HUES64 (cell line): ENCODE measurements around the gene MMP8. TPM values are rescaled to one million over a fixed set of nuclear protein-coding genes. Genes with fewer than 3 reads are reported as not detected.

Source experiments
- H3K27ac ChIP-seq: 2 replicates; pipeline ENCODE4 v1.7.0; 2013; ENCODE audit warnings: low read depth, low read length, inconsistent platforms
- H3K27me3 ChIP-seq: 2 replicates; pipeline ENCODE4 v1.6.1; 2013; ENCODE audit warnings: mild to moderate bottlenecking, low read length; ENCODE audit not compliant: insufficient read depth
- H3K36me3 ChIP-seq: 2 replicates; pipeline ENCODE4 v1.6.1; 2013; ENCODE audit warnings: mild to moderate bottlenecking, low read length; ENCODE audit not compliant: insufficient read depth
- H3K4me1 ChIP-seq: 2 replicates; pipeline ENCODE4 v1.6.1; 2013; ENCODE audit warnings: mild to moderate bottlenecking, low read length, moderate library complexity; ENCODE audit not compliant: insufficient read depth
- H3K4me3 ChIP-seq: 2 replicates; pipeline ENCODE4 v1.5.1; 2013; ENCODE audit warnings: mild to moderate bottlenecking, low read length, moderate library complexity
- H3K9ac ChIP-seq: 2 replicates; pipeline ENCODE4 v1.6.1; 2013; ENCODE audit warnings: mild to moderate bottlenecking, low read depth, low read length
- H3K9me3 ChIP-seq: 2 replicates; pipeline ENCODE4 v1.6.1; 2013; ENCODE audit warnings: low read depth, low read length; ENCODE audit not compliant: insufficient read depth
- WGBS: fragments of 150-250, 120-280 bp; methylation state at CpG from one replicate; pipeline ENCODE4 v1.1.7; 2013; ENCODE audit warnings: missing lambda C conversion rate; 5-methylcytosine and 5-hydroxymethylcytosine counted together
- polyA plus RNA-seq, 2 experiments: library from polyadenylated mRNA; stranded (reverse); fragments of 50-300 nt; gene quantifications; one replicate each; pipeline ENCODE4 v1.2.3, GENCODE V29; 2013

The MMP8 gene
- not detected for polyA plus RNA-seq (2013, experiment 1 of 2)
- polyA plus RNA-seq (2013, experiment 2 of 2) = not detected

DNA sequence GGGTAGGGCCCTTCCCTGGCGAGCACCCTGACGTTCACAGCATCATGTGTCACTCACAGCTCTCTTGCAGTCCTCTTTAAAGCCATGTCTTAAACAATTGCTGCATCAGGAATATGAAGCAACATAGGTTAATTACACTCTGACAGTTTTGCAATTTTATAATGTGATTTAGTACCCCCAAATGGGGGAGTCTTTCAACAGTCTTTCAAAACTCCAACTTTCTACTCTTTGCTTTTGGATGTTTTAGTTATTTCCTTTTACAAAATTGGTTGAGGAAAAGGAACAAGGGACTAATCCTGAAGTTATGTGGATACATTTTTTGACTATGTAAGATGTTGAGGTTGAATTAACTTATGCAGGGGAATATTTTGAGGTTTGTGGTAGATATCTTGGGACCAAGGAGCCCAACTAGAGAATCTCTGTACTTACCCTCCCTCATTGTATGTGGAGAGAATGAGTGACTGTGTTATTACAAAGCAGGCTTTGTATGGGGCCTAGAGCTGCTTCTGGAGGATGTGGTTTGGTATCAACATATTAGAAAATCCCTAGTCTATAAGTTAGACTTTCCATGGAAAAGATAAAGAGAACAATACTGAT, at the start of gene MMP8:
MMP8 (minus strand) TSS at position 51 of the 597 bp plus-strand sequence. CDS start 99 bp downstream, outside the sequence.
- Histone ChIP-seq H3K4me3 (no peak within 1 kb of the TSS), H3K9ac (no peak within 1 kb of the TSS), H3K27me3 (no peaks in the 10 kb centered on the region), H3K9me3 (0 out of 2 replicates have a peak, but pooled peaks cover 4% of the 10 kb centered on the region), H3K36me3 (no peaks in the 10 kb centered on the region), H3K27ac (no peak within 1 kb of the TSS), H3K4me1 (no peaks in the 10 kb centered on the region)
- 42% methylated on average over 2 of the region's 2 CpGs for WGBS

DNA sequence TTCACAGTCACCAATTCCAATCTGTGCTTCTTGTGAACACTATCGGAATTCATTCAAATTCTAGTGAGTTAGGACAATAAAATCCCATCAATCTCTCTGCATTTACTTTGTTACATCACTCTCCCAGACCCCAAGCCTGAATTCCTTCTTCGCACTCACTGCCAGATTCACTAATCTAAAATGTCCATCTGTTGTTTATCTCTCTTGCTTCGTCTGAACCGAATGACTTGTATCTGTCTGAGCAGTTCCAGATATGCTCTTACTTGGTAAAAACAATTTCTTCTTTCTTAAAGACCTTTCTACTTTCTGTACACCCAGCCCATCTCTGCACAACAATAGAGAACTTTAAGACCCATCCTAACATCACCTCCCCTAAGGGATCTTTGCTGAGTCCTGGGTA, 48.6 kb upstream of the MMP8 start:
- WGBS = 93% methylated on average over 4 of the region's 4 CpGs
- no peaks in the 10 kb centered on the region for H3K9me3 ChIP-seq
- no peaks in the 10 kb centered on the region for H3K27me3 ChIP-seq
- no peaks in the 10 kb centered on the region for H3K4me1 ChIP-seq
- H3K4me3 ChIP-seq = no peak overlapping the region
- no peaks in the 10 kb centered on the region for H3K36me3 ChIP-seq
- no peak overlapping the region for H3K9ac ChIP-seq
- no peak overlapping the region for H3K27ac ChIP-seq

GRCh38 chr11:102771351-102771750, 46.6 kb upstream of the MMP8 start:
- Histone ChIP-seq H3K4me3 (no peak overlapping the region), H3K9me3 (no peaks in the 10 kb centered on the region), H3K4me1 (no peaks in the 10 kb centered on the region), H3K27me3 (no peaks in the 10 kb centered on the region), H3K36me3 (no peaks in the 10 kb centered on the region), H3K9ac (no peak overlapping the region), H3K27ac (no peak overlapping the region)
- 79% methylated on average over 1 of the region's 1 CpG for WGBS

DNA sequence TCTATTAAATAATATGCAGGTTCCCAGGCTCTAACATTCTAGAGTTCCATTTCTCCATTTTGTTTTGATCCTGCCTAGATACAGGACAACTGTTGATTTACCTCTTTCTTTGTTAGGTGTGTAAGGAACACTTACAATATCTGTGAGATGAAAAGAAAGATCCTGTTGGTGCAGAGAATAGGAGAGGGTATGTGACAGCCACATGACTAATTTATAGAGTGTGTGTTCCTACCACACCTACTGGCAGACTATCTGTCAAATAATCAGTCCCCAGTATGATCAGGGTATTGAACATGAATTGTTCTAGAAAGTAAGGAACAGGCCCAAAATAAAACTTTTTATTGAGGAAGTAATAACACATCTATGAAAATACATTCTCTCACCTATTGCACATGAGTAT, 45.4 kb upstream of the MMP8 start:
- Histone ChIP-seq H3K4me3 (no peak overlapping the region), H3K27me3 (no peaks in the 10 kb centered on the region), H3K9ac (no peak overlapping the region), H3K4me1 (no peaks in the 10 kb centered on the region), H3K36me3 (no peaks in the 10 kb centered on the region), H3K9me3 (no peaks in the 10 kb centered on the region), H3K27ac (no peak overlapping the region)

- Histone ChIP-seq H3K4me3 (no peak overlapping the region), H3K36me3 (no peaks in the 10 kb centered on the region)
- WGBS = 97% methylated on average over 17 of the region's 18 CpGs
These were observed 43.0 kb upstream of the MMP8 start for GRCh38 chr11:102767800-102768199.

DNA sequence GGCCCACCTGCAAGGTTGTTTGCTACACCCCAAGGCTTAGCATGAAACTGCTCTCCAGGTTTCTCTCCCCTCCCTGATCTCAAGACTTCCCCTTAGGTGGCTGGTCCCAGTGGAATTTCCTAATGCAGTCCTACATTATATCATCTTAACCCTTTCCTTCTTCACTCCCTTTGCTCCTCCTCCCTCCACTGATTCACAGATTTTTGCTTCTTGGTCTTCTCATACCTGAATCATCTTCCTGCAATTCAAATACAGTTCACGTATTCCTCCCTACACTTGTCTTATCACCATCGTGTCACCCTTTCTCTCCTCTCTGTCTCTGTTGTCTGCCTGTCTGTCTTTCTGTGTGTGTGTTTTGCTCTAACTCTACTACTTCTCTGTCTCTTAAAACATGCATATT, 38.7 kb upstream of the MMP8 start:
- 78% methylated on average over 2 of the region's 2 CpGs for WGBS
- no peak overlapping the region for H3K27ac ChIP-seq
- no peaks in the 10 kb centered on the region for H3K27me3 ChIP-seq

More at GRCh38 chr11:102767800-102768199, 43.0 kb upstream of the MMP8 start:
- Histone ChIP-seq H3K9ac (no peak overlapping the region), H3K4me1 (no peaks in the 10 kb centered on the region), H3K9me3 (no peaks in the 10 kb centered on the region), H3K27me3 (no peaks in the 10 kb centered on the region), H3K27ac (no peak overlapping the region)

DNA sequence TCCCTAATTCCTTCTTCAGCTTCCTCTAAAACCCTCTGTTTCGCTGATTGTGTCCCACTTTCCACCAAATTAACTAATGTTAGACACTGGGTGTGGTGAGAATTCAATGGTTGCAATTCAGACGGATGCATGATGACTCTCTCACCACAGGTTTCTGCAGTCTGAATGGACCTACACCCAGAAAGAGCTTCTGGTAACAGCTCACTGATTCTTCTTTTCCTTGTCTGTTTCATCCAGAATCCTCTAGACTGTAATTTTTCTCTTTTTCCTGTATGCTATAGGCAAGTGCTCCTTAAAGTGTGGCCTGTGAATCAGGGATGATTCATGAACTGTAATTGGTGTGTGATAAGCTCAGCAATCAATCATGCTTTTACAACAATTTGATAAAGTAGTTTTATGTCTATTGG, 37.6 kb upstream of the MMP8 start:
- no peaks in the 10 kb centered on the region for H3K27me3 ChIP-seq
- no peak overlapping the region for H3K4me3 ChIP-seq
- WGBS = 81% methylated on average over 1 of the region's 2 CpGs
- peaks cover 11% of the 10 kb centered on the region; the same call in 1 of the 2 replicates for H3K4me1 ChIP-seq
- no peak overlapping the region for H3K27ac ChIP-seq
- no peaks in the 10 kb centered on the region for H3K9me3 ChIP-seq
- H3K36me3 ChIP-seq = no peaks in the 10 kb centered on the region
- H3K9ac ChIP-seq = no peak overlapping the region

More for the DNA sequence above, 38.7 kb upstream of the MMP8 start:
- Histone ChIP-seq H3K4me3 (no peak overlapping the region), H3K9ac (no peak overlapping the region), H3K4me1 (peaks cover 11% of the 10 kb centered on the region; the same call in 1 of the 2 replicates), H3K9me3 (no peaks in the 10 kb centered on the region), H3K36me3 (no peaks in the 10 kb centered on the region)

GRCh38 chr11:102761646-102762238, 37.0 kb upstream of the MMP8 start:
- WGBS = 93% methylated on average over 4 of the region's 4 CpGs
- no peak overlapping the region for H3K4me3 ChIP-seq
- H3K27me3 ChIP-seq = no peaks in the 10 kb centered on the region
- H3K9me3 ChIP-seq = no peaks in the 10 kb centered on the region
- no peaks in the 10 kb centered on the region for H3K36me3 ChIP-seq
- H3K4me1 ChIP-seq = peaks cover 11% of the 10 kb centered on the region; the same call in 1 of the 2 replicates
- no peak overlapping the region for H3K27ac ChIP-seq
- no peak overlapping the region for H3K9ac ChIP-seq

GRCh38 chr11:102760344-102761035, 35.7 kb upstream of the MMP8 start:
- WGBS = 93% methylated on average over 4 of the region's 4 CpGs
- Histone ChIP-seq H3K27me3 (no peaks in the 10 kb centered on the region), H3K36me3 (no peaks in the 10 kb centered on the region), H3K9ac (no peak overlapping the region), H3K4me1 (peaks cover 11% of the 10 kb centered on the region; the same call in 1 of the 2 replicates), H3K27ac (no peak overlapping the region), H3K9me3 (no peaks in the 10 kb centered on the region), H3K4me3 (no peak overlapping the region)

- no peaks in the 10 kb centered on the region for H3K36me3 ChIP-seq
- no peak overlapping the region for H3K4me3 ChIP-seq
- no peak overlapping the region for H3K27ac ChIP-seq
- no peak overlapping the region for H3K9ac ChIP-seq
- H3K27me3 ChIP-seq = no peaks in the 10 kb centered on the region
- no peaks in the 10 kb centered on the region for H3K9me3 ChIP-seq
- H3K4me1 ChIP-seq = peaks cover 11% of the 10 kb centered on the region; the same call in 1 of the 2 replicates
- WGBS = 98% methylated on average over 2 of the region's 2 CpGs
These were observed 33.2 kb upstream of the MMP8 start for GRCh38 chr11:102757823-102758549.

GRCh38 chr11:102753267-102753666, 28.5 kb upstream of the MMP8 start:
- H3K9me3 ChIP-seq = no peaks in the 10 kb centered on the region
- H3K36me3 ChIP-seq = no peaks in the 10 kb centered on the region
- H3K27ac ChIP-seq = no peak overlapping the region
- 67% methylated on average over 1 of the region's 1 CpG for WGBS
- peaks cover 14% of the 10 kb centered on the region for H3K4me1 ChIP-seq
- no peak overlapping the region for H3K4me3 ChIP-seq
- no peak overlapping the region for H3K9ac ChIP-seq
- no peaks in the 10 kb centered on the region for H3K27me3 ChIP-seq
